ENCODE results near the gene NUAK1.

NUAK1 gene

DNA sequence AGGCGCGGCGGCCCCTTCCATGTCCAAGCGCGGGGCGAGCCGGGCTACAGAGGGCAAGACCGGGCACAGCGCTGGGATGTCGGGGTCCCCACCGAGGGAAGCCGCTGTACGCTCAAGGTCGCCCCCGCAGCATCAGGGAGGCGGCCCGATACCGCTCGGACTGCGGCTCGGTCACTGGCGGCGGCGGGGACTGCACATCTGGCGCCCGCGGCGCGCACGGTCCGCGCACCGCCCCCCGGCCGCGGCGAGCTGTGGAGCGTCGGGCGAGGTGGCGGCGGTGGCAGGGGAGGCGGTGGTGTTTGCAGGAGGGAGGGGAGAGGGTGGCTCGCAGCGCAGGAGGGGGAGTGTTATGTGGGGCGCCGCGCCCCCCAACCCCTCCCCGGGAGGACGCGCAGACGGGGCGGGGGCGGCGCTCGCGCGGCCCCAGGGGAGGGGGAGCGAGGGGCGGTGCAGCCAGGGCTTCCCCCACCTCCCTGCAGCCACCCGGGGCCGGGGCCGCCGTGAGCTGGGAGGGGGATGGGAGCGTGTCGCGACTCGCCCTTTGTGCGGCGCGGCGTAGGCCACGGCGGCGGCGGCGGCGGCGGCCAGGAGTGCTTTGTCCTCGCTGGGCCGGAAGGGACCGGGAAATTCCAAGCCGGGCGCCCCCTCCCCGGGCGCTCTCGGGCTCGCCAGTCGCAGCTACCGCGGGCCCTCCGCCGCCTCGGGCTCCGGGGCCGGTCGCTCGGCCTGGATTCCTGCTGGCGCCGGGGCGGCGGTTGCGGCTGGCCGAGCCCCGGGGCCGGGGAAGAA is at the start of gene NUAK1:
TSS of gene NUAK1 (minus strand) at position 322 of the 789 bp plus-strand sequence. CDS start at position 21, 301 bp downstream.
- peak; percentile 89 for DNase-seq (ENCODE audit: low spot score)

DNA sequence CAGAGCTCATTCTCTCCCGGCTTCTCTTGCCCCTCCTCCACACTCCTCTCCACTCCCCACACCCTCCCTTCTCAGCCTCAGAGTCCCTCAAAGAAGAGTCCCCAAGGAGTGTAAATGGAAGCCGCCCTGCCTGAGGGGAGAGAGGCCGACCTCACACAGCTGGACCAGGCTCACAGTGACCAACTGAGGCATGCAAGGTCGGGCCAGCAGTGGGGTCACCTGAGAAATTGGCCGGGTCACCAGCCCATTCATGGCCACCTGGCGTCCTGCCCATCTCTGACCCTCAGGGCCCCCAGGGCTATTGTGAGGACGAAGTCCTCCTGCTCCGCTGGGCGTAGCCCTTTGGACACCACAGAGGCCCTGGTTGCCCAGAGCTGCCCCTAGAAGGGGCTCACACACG is 49.5 kb upstream of the NUAK1 start:
- no peak for DNase-seq (ENCODE audit: low spot score)

DNA sequence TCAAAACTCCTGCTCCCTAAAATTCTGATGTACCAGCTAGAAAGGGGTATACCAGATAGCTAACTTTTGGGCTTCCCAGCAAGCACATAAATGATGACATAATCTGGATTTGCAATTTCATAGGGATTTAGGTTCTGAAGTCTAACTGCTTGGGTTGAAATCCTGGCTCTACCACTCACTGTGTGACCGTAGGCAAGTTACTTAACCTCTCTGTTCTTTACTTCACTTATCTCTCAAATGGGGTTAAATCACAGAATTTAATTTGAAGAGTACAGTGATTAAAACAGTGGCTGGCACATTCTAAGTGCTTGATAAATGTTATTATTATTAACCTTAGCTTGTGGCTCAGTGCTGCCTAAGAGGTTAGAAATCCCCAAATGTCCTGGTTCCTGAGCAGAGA is 49.1 kb upstream of the NUAK1 start:
- no peak for DNase-seq (ENCODE audit: low spot score)

DNA sequence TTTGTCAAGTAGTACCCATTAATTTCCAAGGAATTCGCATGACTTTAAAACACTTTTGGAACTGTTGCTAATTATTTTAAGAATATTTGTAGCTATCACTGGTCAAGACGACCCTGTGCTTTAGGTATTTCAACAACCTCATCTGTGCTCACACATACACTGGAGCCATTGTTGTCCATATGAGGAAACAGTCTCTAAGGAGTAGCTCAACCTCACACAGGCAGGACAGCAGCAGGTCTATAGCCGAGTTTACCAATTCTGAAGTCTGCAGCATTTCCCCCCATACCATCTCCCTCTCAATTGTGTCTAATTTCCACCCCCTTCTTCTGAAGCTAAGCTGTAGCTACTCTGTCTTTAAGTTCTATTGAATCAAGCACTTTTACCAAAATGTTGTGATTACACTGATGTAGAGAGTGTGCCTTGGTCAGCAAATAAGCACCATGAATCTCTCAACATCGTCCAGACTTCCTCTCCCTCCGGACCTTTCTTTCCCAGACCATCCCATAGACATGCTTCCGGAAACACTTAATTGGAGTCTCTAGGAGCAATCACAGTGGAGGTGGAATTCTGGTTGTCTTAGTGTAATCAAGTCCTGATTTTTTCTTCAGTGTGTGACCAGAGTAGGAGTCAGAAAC is 48.5 kb upstream of the NUAK1 start:
- DNase-seq (ENCODE audit: low spot score), result no peak

DNA sequence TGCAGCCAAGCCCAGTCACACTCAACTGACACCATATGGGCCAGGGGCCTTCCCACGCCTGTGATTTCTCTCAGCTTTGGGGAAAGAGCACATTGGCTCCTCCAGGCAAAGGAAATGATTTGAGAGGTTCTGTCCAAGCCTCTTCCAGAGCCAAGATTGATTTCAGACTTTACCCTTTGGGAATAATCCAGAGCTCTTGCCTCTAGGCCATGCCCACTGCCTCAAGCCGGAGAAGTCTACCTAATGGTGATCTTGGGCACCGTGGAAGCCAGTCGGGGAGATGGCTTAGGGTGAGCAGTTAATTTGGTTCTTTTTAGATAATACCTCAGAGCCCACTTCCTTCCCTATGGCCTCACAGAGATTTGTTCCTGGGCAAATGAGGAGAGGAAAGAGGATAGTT is 45.0 kb upstream of the NUAK1 start:
- DNase-seq (ENCODE audit: low spot score), result no peak

DNA sequence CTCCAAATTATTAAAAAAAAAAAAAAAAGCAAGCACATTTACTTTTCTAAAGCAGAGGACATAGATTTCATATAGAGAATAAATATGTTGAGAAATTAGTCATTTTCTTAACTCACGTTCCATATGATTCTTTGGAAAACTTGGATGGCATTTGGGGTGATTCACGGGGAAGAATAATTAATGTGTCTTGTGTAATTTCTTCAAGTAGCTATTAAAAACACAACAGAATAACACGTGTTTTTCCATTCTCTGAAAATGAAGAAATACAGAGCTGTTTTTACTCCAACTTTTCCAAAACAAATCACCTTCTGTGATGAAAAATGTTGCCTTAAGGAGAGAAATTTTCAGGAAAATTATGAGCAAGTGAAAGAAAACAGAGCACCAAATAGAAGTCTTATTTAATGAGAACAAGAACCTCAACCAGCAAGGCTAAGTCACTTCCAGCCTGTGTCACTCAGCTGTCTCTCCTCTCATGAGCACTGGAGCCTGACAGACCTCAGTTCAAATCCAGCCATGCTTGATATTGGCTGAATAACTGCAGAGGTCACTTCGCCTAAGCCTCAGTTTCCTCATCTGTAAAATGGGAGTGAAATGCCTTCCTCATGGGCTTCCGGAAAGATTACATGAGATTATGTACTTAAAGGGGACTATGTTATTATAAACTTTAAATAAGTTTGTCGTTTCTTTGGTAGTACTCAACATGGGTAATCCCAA is 42.8 kb upstream of the NUAK1 start:
- DNase-seq (ENCODE audit: low spot score), result no peak

DNA sequence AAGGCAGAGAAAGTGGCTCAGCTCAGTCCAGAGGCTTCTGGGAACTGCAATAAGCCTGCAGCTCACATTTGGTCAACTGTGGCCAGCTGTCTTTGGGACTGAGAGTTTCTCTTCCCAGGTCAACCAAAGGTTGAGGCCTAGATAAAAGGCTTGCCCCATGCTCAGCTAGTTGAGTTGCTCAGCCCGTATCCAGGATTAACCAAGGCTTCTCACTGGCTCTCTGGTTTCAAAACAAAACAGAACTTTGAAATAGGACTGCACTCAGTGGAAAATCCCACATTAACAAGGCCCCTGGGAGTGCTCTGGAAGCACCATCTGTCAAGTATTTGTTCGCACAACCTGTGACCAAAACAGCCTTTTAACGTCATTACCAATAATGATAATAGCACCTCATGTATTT is 40.3 kb upstream of the NUAK1 start:
- no peak for DNase-seq (ENCODE audit: low spot score)

DNA sequence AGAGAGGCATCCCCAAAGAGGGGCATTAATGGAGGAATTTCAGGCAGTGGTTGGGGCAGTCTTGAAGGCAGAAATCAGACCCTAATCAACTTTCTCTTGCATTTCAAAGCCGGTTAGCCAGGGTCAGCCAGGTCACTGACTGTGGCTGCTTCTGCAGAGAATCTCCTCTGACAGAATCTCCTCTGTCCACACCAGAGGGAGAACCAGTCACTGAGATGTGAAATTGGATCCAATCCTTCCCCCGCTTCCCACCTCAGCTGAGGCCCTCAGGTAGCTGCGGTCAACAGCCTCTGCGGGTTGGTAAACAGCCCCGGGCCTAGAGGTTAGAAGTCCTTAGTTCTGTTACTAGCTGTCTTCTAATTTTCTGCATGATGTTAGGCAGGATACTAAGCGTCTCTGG is 39.8 kb upstream of the NUAK1 start:
- no peak for DNase-seq (ENCODE audit: low spot score)

DNA sequence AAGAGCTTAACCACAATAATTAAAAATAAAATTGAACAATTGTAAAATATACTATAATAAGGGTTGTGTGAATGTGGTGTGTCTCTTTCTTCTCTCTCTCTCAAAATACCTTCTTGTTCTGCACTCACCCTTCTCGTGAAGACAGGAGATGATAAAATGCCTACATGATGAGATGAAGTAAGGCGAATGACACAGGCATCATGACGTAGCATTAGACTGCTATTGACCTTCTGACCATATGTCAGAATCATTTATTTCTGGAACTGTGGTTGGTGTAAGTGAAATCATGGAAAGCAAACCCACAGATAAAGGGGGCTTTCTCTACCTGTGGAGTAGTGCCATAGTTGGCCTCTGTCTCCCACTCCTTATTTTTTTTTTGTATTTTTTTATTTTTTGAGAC is 37.8 kb upstream of the NUAK1 start:
- DNase-seq (ENCODE audit: low spot score), result no peak

DNA sequence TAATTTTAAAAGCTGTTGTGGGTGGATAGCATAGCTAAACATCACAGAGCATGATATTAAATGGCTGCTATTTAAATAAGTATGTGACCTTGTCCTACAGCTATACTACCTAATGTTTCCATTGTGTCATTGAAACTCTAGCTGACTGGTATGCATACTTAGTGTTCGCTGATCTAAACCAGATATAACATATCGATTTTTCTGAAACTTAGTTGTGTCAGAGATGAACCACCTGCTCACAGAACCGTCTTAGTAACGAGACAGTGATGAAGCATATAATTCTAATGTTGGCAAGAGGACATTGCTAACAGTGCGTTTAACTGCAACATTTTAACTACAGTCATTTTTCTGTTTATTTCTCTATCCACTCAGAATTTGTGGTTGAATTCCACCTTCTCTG is 36.1 kb upstream of the NUAK1 start:
- DNase-seq (ENCODE audit: low spot score), result no peak

DNA sequence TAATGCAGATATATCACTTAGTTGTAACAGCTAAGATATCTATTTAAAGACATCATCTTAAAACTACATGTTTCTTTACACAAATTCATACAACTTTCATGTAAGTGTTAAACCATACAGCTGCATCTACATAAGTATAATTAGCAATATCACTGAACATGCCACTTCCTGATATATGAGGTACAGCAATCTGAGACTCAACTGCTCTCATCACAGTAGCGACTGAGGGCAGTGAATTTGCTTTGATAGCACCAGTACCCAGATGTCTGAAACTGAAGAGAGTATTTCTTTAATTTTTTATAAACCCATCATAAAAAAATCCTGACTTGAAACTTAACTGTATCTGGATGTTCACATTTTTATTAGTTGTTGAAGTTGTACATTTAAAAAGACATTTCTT is 34.7 kb upstream of the NUAK1 start:
- no peak for DNase-seq (ENCODE audit: low spot score)

DNA sequence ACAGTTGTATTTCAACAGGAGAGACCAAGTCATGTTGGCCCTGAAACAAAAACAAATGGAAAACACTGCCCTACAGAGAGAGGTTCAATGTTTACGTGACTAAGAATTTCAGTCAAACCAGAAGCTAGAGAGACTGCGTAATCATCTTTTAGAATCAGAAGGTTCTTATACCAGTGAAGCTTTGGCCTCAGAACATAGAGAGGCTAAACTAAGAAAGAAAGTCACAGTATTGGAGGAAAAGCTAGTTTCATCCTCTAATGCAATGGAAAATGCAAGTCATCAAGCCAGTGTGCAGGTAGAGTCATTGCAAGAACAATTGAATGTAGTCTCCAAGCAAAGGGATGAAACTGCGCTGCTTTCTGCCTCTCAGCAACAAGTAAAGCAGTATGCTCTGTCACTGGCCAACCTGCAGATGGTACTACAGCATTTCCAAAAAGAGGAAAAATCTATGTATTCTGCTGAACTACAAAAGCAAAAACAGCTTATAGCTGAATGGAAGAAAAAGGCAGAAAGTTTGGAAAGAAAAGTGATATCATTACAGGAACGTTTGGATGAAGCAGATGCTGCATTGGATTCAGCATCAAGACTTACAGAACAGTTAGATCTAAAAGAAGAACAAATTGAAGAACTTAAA is 32.5 kb upstream of the NUAK1 start:
- DNase-seq (ENCODE audit: low spot score), result no peak

DNA sequence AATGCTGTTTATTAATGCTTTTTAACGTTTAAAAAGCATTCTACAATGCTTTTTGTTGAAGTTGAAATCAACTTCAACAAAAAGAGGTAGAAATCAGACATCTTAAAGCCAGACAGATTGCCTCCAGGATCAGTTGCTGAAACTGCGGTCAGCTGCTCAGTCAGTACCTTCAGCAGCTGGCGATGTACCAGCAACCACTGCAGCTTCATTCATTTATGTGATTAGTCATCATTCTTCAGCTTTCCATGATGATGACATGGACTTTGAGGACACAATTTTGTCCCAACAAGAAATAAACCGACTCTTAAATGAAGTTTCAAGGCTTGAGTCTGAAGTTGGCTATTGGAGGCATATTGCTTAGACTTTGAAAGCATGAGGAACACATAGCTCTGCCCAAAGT is 31.5 kb upstream of the NUAK1 start:
- DNase-seq (ENCODE audit: low spot score), result no peak

DNA sequence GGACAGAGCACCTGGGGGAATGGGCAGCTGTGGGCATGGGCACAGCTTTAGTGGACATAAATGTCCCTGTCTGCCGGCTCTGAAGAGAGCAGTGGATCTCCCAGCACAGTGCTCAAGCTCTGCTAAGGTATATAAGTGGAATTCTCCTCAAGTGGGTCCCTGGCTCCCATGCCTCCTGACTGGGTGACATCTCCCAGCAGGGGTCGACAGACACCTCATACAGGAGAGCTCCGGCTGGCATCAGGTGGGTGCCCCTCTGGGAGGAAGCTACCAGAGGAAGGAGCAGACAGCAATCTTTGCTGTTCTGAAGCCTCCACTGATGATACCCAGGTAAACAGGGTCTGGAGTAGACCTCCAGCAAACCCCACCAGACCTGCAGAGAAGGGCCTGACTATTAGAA is 25.0 kb upstream of the NUAK1 start:
- no peak for DNase-seq (ENCODE audit: low spot score)

DNA sequence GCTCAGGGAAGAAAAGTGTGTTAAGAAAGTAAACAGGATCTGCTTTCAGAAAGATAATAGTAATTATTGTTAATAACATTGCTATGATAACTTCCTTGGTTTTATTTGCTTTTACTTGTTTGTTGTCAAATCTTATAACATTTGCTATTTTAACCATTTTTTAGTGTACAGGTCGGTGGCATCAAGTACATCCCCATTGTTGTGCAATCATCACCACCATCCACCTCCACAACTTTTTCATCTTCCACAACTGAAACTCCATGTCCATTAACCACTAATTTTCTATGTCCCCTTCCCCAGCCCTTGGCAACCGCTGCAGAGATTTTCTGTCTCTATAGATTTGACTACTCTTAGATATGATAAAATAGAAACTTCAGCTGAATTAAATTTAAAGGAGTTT is 22.7 kb upstream of the NUAK1 start:
- no peak for DNase-seq (ENCODE audit: low spot score)

DNA sequence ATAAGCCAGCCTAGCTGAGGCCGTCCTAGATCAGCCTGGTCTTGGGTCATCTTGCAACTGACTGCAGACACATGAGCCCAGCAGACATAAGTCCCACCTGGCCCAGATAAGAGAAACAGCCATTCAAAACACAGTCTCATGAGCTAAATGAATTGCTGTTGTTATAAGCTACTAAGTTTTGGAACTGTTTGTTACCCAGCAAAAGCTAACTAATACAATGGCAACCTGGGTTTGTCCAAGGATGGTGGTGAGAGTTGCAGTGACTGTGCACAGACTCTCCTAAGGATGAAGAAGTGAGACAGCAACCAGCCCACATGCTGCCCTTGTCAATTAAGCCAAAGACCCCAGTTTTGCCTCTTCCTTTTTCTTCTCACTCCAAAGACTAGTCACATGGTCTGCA is 22.2 kb upstream of the NUAK1 start:
- DNase-seq (ENCODE audit: low spot score), result no peak

DNA sequence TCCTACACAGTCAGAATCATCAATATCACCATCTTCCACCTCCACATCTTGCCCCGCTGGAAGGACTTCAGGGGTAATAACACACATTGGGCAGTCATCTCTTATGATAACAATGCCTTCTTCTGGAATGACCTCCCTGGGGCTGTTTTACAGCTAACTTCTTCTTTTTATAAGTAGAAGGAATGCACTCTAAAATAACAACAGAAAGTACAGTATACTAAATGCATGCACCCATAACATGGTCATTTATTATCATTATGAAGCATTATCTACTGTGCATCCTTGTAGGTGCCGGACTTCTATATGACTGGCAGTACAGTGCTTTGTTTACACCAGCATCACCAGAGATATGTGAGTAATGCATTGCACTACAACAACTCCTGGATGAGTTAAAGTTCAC is 19.0 kb upstream of the NUAK1 start:
- no peak for DNase-seq (ENCODE audit: low spot score)

DNA sequence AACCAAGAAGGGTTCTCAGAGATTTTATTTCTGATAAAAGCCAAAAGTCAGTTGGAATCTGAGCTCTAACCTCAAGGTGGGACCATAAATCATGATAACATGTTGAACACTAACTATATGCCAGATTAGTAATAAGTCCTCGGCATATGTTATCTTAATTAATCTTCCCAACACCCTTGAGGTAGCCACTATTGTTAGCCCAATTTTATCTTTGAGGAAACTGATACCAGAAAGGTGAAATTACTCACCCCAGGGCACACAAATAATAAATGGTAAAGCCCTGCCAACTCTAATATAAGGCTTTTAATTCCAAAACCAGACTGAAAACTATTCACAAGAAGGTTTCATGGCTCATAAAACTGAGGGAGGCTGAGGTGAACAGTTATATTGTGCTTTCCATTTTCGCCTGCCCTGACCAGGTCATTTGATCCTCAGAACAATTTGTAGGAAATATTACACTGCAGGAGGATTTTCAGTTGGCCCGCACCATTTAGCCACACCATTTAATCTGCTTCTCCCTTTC is 16.1 kb upstream of the NUAK1 start:
- DNase-seq (ENCODE audit: low spot score), result no peak

DNA sequence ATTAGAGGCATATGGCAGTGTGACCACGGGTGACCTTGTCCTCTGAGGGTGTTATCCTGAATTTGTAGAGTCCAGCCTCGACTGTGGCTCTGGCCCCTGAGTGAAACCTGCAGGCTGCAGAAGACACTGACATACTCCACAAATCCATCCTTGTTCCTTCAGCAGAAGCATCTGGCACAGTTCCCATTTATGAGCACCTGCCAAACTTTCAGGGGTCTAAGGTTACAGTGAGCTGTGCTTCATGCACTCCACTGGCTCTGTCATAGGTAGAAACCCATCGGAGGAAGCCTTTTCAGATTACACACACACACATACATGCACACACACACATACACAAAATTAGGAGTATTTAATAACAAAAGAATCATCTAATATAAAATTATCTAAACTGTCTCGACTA is 13.6 kb upstream of the NUAK1 start:
- DNase-seq (ENCODE audit: low spot score), result no peak

DNA sequence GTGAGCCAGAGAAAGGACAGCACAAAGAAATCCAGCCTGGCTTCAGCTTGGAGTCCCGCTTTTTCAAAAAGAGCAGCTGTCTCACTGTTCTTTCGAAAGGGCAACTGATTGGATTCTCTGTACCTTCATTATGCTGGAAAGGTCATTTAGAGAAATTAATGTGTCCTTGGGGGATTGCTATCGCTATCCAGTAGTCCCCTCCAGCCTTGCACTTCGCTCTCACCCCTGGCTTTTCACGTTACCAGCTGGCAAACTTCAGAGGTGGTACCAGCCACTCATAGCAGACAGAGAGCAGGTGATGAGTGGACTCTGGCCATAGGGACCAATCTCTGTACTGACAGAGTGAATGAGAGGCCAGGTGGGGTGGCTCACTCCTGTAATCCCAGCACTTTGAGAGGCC is 11.8 kb upstream of the NUAK1 start:
- no peak for DNase-seq (ENCODE audit: low spot score)

DNA sequence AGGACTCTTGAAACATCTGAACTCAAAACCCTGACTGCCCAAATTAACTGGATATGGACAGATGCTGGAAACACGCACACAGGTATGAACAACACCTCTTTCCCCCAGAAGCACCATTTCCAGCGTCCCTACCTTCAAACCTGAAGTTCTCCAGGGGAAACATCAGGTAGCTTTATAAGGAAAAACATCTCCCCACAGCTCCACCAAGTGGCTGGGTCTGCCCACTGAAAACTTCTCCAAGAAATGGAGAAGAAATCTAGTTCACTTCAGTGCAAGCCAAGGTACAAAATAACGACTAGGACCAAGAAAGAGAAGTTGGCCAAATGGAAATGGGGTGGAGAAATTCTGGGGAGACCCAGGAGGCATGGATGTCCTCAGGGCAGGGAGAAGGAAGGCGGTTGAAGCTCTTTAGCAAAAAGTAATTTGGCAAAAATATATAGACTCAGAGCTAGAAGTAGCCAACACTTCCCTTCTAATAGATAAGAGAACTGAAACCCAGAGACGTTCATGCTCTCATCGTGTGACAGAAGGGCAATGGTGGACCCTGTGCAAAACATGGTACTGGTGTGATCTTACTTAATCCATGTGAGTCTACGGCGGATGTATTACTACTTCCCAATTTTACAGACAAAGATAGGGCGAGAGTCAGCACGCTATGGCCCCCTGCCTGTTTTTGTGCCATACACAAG is 10.5 kb upstream of the NUAK1 start:
- peak; percentile 58 for DNase-seq (ENCODE audit: low spot score)

DNA sequence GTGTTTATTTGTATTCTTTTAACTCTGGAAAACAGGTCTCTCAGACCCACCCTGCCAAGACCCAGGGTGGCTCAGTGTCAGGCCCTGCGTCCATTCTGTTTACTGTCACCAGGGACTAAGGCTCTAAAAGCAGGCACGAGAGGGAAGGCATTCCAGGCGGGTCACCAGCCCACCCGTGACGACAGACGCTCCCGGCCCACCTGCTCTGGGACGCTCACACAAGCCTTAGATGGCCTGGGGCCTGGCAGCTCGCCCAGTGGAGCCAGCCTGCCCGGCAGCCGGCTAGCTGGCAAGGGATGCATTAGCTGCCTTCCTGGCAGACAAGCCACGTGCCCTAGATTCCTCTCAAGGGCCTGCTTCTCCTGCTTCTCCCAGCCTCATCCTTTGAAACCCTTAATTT is 9.2 kb upstream of the NUAK1 start:
- peak; percentile 79 for DNase-seq (ENCODE audit: low spot score)
